Suprapubic skin (tissue), 4 donors: ENCODE data around the gene CFAP92. TPM values are rescaled to one million over a fixed set of nuclear protein-coding genes. Genes with fewer than 3 reads are reported as not detected.
A peak's percentile ranks its signal among the peaks of the same experiment; 100 is the strongest.

Experiments
- DNase-seq, 2 donors: peaks; one replicate each; pipeline ENCODE4 v3.0.0-alpha.2; 2019; ENCODE audit warnings: low spot score in 2 of 2
- H3K27ac ChIP-seq: fragments of 200-600 bp; sonication (generic); one replicate; pipeline ENCODE4 v1.5.1; 2019
- H3K27me3 ChIP-seq: fragments of 200-600 bp; sonication (generic); one replicate; pipeline ENCODE4 v1.5.1; 2019
- H3K36me3 ChIP-seq: fragments of 200-600 bp; sonication (generic); one replicate; pipeline ENCODE4 v1.5.1; 2019
- H3K4me1 ChIP-seq: fragments of 200-600 bp; sonication (generic); one replicate; pipeline ENCODE4 v1.5.1; 2019
- H3K4me3 ChIP-seq: fragments of 200-600 bp; sonication (generic); one replicate; pipeline ENCODE4 v1.5.1; 2019; ENCODE audit warnings: mild to moderate bottlenecking
- H3K9me3 ChIP-seq: fragments of 200-600 bp; sonication (generic); one replicate; pipeline ENCODE4 v1.5.1; 2019
- CTCF ChIP-seq, 2 donors: fragments of 200-600 bp in 1 of 2; fragments of 450-650 bp in 1 of 2; sonication (generic) in 1 of 2; IDR thresholded peaks; one replicate each; pipeline ENCODE4 v1.5.1; 2016 to 2019; ENCODE audit warnings: antibody characterized with exemption in 2 of 2, mild to moderate bottlenecking in 1 of 2, moderate library complexity in 1 of 2
- EP300 ChIP-seq: sonication (generic); formaldehyde crosslinking; IDR thresholded peaks from one replicate; pipeline ENCODE4 v1.6.1; 2017; ENCODE audit warnings: antibody characterized with exemption
- POLR2A ChIP-seq, 2 donors: fragments of 450-650 bp; IDR thresholded peaks; one replicate each; pipeline ENCODE4 v1.6.1; 2017; ENCODE audit warnings: antibody characterized with exemption in 2 of 2, mild to moderate bottlenecking in 2 of 2, moderate library complexity in 2 of 2
- POLR2AphosphoS5 ChIP-seq, 3 donors: sonication (generic); formaldehyde crosslinking; IDR thresholded peaks; one replicate each; pipeline ENCODE4 v1.6.1; 2017; ENCODE audit warnings: antibody characterized with exemption in 3 of 3
- WGBS: methylation state at CpG from one replicate; pipeline ENCODE4 v1.1.5; 2018; 5-methylcytosine and 5-hydroxymethylcytosine counted together
- total RNA-seq, 4 donors: library from RNA; depleted of rRNA; stranded (reverse); fragments of >200 nt; gene quantifications; one replicate each; pipeline ENCODE4 v1.1.0, GENCODE V29; 2016

CFAP92 gene
- total RNA-seq, 4 donors from 2014 or later: 0.11 to 1.7 (median 0.87) TPM

GRCh38 chr3:128942161-128942952, 51.5 kb downstream of the CFAP92 start:
- no peaks in the 10 kb centered on the region for H3K4me1 ChIP-seq
- no peaks in the 10 kb centered on the region for H3K9me3 ChIP-seq
- TF ChIP-seq POLR2A (IDR thresholded peaks at IDR 0.05): no peak
- no peak for TF ChIP-seq CTCF (IDR thresholded peaks at IDR 0.05)
- TF ChIP-seq POLR2AphosphoS5 (IDR thresholded peaks at IDR 0.05): no peak
- TF ChIP-seq EP300: no peak
- no peak overlapping the region for H3K4me3 ChIP-seq
- no peak overlapping the region for H3K27ac ChIP-seq
- peak in 1 of 2 donors; percentile 63 for DNase-seq
- H3K36me3 ChIP-seq: no peaks in the 10 kb centered on the region
- no peaks in the 10 kb centered on the region for H3K27me3 ChIP-seq
- WGBS: 79% methylated on average over 11 of the region's 15 CpGs

DNA sequence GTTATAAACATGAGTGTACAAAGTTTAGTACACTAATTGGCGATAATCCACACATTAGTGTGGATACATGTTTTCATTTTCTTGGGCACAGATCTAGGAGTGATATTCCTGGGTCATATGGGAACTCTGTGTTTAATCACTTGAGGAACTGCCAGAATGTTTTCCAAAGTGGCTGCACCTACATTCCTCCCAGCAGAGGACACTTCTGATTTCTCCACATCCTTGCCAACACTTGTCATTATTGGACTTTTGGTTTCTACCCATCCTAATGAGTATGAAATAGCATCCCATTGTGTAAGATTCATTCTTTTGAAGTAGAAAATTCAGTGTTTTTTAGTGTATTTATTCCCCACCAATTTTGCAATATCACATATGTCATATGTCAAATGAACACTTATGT, 53.6 kb downstream of the CFAP92 start:
- no peak overlapping the region for H3K4me3 ChIP-seq
- H3K36me3 ChIP-seq: no peaks in the 10 kb centered on the region
- TF ChIP-seq EP300 (no peak), POLR2A (IDR thresholded peaks at IDR 0.05) (no peak), POLR2AphosphoS5 (IDR thresholded peaks at IDR 0.05) (no peak), CTCF (IDR thresholded peaks at IDR 0.05) (no peak)
- peaks cover 4% of the 10 kb centered on the region for H3K4me1 ChIP-seq
- no peak overlapping the region for H3K27ac ChIP-seq
- no peaks in the 10 kb centered on the region for H3K9me3 ChIP-seq
- 94% methylated on average over 1 of the region's 1 CpG for WGBS
- DNase-seq: no peak
- H3K27me3 ChIP-seq: no peaks in the 10 kb centered on the region

DNA sequence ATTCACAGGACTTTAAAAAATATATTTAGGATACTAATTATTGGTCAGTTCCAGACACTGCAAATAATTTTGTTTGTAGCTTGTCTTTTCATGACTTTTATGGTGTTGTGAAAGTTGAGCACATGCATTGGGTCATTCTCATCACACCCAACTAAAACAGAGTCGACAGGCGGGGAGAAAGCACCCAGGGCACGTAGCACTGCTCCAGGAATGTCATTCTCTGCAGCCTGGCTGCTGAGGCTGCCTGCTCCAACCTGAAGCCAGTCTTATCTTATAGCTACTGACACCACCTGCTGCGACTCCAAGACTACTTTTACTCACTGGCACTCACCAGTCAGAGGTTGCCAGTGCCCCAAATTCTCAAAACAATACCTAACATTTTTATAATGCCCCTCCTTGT, 57.5 kb downstream of the CFAP92 start:
- DNase-seq: peak in 1 of 2 donors; percentile 15
- Histone ChIP-seq H3K4me1 (peaks cover 4% of the 10 kb centered on the region), H3K9me3 (no peaks in the 10 kb centered on the region), H3K4me3 (no peak overlapping the region), H3K27me3 (no peaks in the 10 kb centered on the region), H3K36me3 (no peaks in the 10 kb centered on the region), H3K27ac (no peak overlapping the region)
- 38% methylated on average over 4 of the region's 4 CpGs for WGBS
- no peak for TF ChIP-seq POLR2AphosphoS5 (IDR thresholded peaks at IDR 0.05)

- DNase-seq: peak in 1 of 2 donors; percentile 26
- 46% methylated on average over 2 of the region's 2 CpGs for WGBS
These were observed 58.0 kb downstream of the CFAP92 start for GRCh38 chr3:128935922-128936321.

GRCh38 chr3:128933922-128934253, 60.0 kb downstream of the CFAP92 start:
- DNase-seq: peak in 1 of 2 donors; percentile 52
- Histone ChIP-seq H3K4me3 (no peak overlapping the region), H3K4me1 (peaks cover 4% of the 10 kb centered on the region), H3K27me3 (no peaks in the 10 kb centered on the region), H3K9me3 (peaks cover 3% of the 10 kb centered on the region), H3K27ac (no peak overlapping the region), H3K36me3 (no peaks in the 10 kb centered on the region)
- TF ChIP-seq POLR2AphosphoS5 (IDR thresholded peaks at IDR 0.05) (no peak), POLR2A (IDR thresholded peaks at IDR 0.05) (no peak), EP300 (no peak)
- 82% methylated on average over 2 of the region's 2 CpGs for WGBS

More at GRCh38 chr3:128935922-128936321, 58.0 kb downstream of the CFAP92 start:
- Histone ChIP-seq H3K27me3 (no peaks in the 10 kb centered on the region), H3K9me3 (no peaks in the 10 kb centered on the region), H3K36me3 (no peaks in the 10 kb centered on the region), H3K4me1 (peaks cover 4% of the 10 kb centered on the region), H3K27ac (no peak overlapping the region), H3K4me3 (no peak overlapping the region)
- no peak for TF ChIP-seq POLR2A (IDR thresholded peaks at IDR 0.05)
- TF ChIP-seq CTCF (IDR thresholded peaks at IDR 0.05): no peak
- no peak for TF ChIP-seq EP300
- no peak for TF ChIP-seq POLR2AphosphoS5 (IDR thresholded peaks at IDR 0.05)

DNA sequence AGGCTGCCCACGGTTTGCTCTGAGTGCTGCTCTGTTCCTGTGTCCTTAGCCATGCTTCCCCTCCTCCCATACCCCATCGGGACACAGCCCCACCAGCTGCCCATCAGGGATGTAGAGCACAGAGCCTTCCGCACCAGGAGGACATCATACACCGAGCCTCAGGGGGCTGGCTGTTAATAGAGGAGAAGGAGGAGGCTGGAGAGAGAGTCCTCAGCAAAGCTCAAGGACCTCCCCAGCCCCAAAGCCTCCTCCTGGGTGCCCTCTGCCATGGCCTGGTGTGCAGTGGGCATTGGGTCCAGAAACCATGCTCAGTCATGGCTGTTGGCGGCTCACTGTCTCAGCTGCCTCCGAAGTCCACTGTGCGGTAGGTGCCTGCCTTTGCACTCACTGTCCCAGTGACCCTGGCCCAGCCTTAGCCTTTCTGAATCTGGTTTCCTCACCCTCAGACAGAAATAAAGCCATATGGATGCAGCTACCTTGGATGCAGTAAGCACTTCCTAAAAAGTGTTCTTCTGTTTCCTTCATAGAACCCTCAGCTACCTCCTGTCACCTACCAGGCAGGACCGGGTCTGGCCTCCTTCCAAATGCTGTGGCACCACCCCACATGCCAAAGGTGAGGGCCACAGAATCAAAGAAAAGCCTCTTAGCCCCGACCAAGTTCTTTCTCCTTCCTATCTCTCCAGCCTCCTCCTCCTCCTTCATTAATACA, 60.5 kb downstream of the CFAP92 start:
- no peaks in the 10 kb centered on the region for H3K27me3 ChIP-seq
- peaks cover 3% of the 10 kb centered on the region for H3K9me3 ChIP-seq
- peaks cover 4% of the 10 kb centered on the region for H3K4me1 ChIP-seq
- no peaks in the 10 kb centered on the region for H3K36me3 ChIP-seq
- H3K27ac ChIP-seq: no peak overlapping the region
- WGBS: 69% methylated on average over 9 of the region's 9 CpGs
- no peak for TF ChIP-seq CTCF (IDR thresholded peaks at IDR 0.05)
- TF ChIP-seq POLR2AphosphoS5 (IDR thresholded peaks at IDR 0.05): no peak
- TF ChIP-seq EP300: no peak
- no peak for TF ChIP-seq POLR2A (IDR thresholded peaks at IDR 0.05)
- peak in 1 of 2 donors; percentile 67 for DNase-seq
- no peak overlapping the region for H3K4me3 ChIP-seq
